GM12878 (cell line): ENCODE data around the gene RXFP4. TPM values are rescaled to one million over a fixed set of nuclear protein-coding genes. Genes with fewer than 3 reads are reported as not detected.

Source experiments
- ATAC-seq: fragments of 200-7000 bp; cut with Tn5 transposase; 3 replicates; pipeline ENCODE4 v1.9.1; 2020; ENCODE audit warnings: mild to moderate bottlenecking, moderate library complexity
- BruUV-seq: library from RNA; stranded (reverse); fragments of 400-500 nt; replicated peaks from 2 replicates; lab custom pipeline; 2021; lab: Mats Ljungman, UMichigan
- CTCF ChIA-PET: fragments of 300-600 bp; sonication (Branson Sonifier 250); formaldehyde crosslinking; extraction: SDS; loops from one replicate; lab custom pipeline; 2021; ENCODE audit warnings: inconsistent platforms; lab: Yijun Ruan, JAX
- POLR2A ChIA-PET: fragments of 350-600 bp; formaldehyde crosslinking; extraction: SDS; loops from one replicate; lab custom pipeline; 2021; ENCODE audit warnings: inconsistent platforms; lab: Charles Lee
- RAD21 ChIA-PET: fragments of 300-600 bp; sonication (Branson Sonifier 250); formaldehyde crosslinking; loops from one replicate; lab custom pipeline; 2023; ENCODE audit warnings: antibody characterized with exemption; ENCODE audit not compliant: unreplicated experiment; lab: Charles Lee
- SMC1A ChIA-PET: fragments of 300-600 bp; sonication (Branson Sonifier 250); formaldehyde crosslinking; loops from one replicate; lab custom pipeline; 2023; ENCODE audit not compliant: unreplicated experiment, uncharacterized antibody; lab: Charles Lee
- DNase-seq: peaks from one replicate; pipeline ENCODE4 v3.0.0-alpha.2; 2011; ENCODE audit warnings: low read depth, low spot score
- FAIRE-seq: peaks from 3 replicates; lab custom pipeline; 2011; peaks lifted over from hg19 to GRCh38; lab: Jason Lieb, UNC
- H2AFZ ChIP-seq: 2 replicates; pipeline ENCODE4 v1.6.0; 2011; ENCODE audit warnings: low read depth, low read length, control low read depth; ENCODE audit not compliant: control insufficient read depth
- H3K27ac ChIP-seq: 2 replicates; pipeline ENCODE4 v1.5.1; 2011; ENCODE audit warnings: control low read depth; ENCODE audit not compliant: control insufficient read depth, insufficient read depth
- H3K27me3 ChIP-seq, 2 experiments: replicated peaks in 1 of 2; 2 replicates each; pipeline versions ENCODE4 v1.6.0 to v1.6.1; 2011; ENCODE audit warnings: low read length in 1 of 2; ENCODE audit not compliant: control insufficient read depth in 2 of 2, insufficient read depth in 2 of 2
- H3K36me3 ChIP-seq, 2 experiments: 2 replicates each; pipeline ENCODE4 v1.5.1; 2011; ENCODE audit warnings: low read length in 1 of 2; ENCODE audit not compliant: control insufficient read depth in 2 of 2, insufficient read depth in 2 of 2
- H3K4me1 ChIP-seq: 2 replicates; pipeline ENCODE4 v1.6.1; 2011; ENCODE audit warnings: mild to moderate bottlenecking, low read length, moderate library complexity, mixed read lengths; ENCODE audit not compliant: control insufficient read depth, insufficient read depth
- H3K4me2 ChIP-seq: 2 replicates; pipeline ENCODE4 v1.6.0; 2011; ENCODE audit warnings: control low read depth; ENCODE audit not compliant: control insufficient read depth, insufficient read depth
- H3K4me3 ChIP-seq: fragments of 200-600 bp; sonication (generic); 2 replicates; pipeline ENCODE4 v1.5.1; 2016
- H3K79me2 ChIP-seq: 2 replicates; pipeline ENCODE4 v1.6.0; 2011; ENCODE audit warnings: low read length; ENCODE audit not compliant: control insufficient read depth, insufficient read depth
- H3K9ac ChIP-seq: 2 replicates; pipeline ENCODE4 v1.8.0; 2011; ENCODE audit warnings: low read length, control low read depth, mixed read lengths; ENCODE audit not compliant: control insufficient read depth, insufficient read depth
- H3K9me3 ChIP-seq: replicated peaks from 3 replicates; pipeline ENCODE4 v1.5.1; 2011; ENCODE audit warnings: mild to moderate bottlenecking, low read length; ENCODE audit not compliant: control insufficient read depth, insufficient read depth
- H4K20me1 ChIP-seq: 2 replicates; pipeline ENCODE4 v1.6.0; 2011; ENCODE audit not compliant: control insufficient read depth, insufficient read depth
- CEBPZ ChIP-seq: fragments of 150-350 bp; IDR thresholded peaks from 2 replicates; pipeline ENCODE4 v1.6.1; 2016; ENCODE audit warnings: low read depth, low read length
- CREB1 ChIP-seq: IDR thresholded peaks from 2 replicates; pipeline ENCODE4 v1.6.1; 2012; ENCODE audit warnings: low read depth, mild to moderate bottlenecking, inconsistent platforms
- E4F1 ChIP-seq: fragments of 450-650 bp; IDR thresholded peaks from 2 replicates; pipeline ENCODE4 v1.6.1; 2018; ENCODE audit warnings: borderline replicate concordance, mild to moderate bottlenecking; ENCODE audit not compliant: partially characterized antibody
- IRF3 ChIP-seq: fragments of 450-650 bp; IDR thresholded peaks from 2 replicates; pipeline ENCODE4 v1.6.1; 2014; ENCODE audit warnings: mild to moderate bottlenecking
- NR2F1 ChIP-seq: fragments of 450-650 bp; conservative IDR thresholded peaks from 2 replicates; pipeline ENCODE4 v1.6.1; 2017; ENCODE audit warnings: mild to moderate bottlenecking
- RBBP5 ChIP-seq: fragments of 200-600 bp; sonication (generic); conservative IDR thresholded peaks from 2 replicates; pipeline ENCODE4 v1.6.1; 2016
- SMAD5 ChIP-seq: IDR thresholded peaks from 2 replicates; pipeline ENCODE4 v1.6.1; 2016; ENCODE audit warnings: antibody characterized with exemption, low read depth
- STAT1 ChIP-seq: fragments of 450-650 bp; conservative IDR thresholded peaks from 2 replicates; pipeline ENCODE4 v1.6.1; 2014; ENCODE audit warnings: antibody characterized with exemption, mild to moderate bottlenecking
- TARDBP ChIP-seq: IDR thresholded peaks from 2 replicates; pipeline ENCODE4 v1.6.1; 2016; ENCODE audit warnings: borderline replicate concordance
- TCF7 ChIP-seq: IDR thresholded peaks from 2 replicates; pipeline ENCODE4 v1.6.1; 2014; ENCODE audit warnings: antibody characterized with exemption, borderline replicate concordance
- ZNF592 ChIP-seq: fragments of 450-650 bp; IDR thresholded peaks from 2 replicates; pipeline ENCODE4 v1.6.1; 2017; ENCODE audit warnings: mild to moderate bottlenecking, moderate library complexity
- WGBS: methylation state at CpG from one replicate; pipeline ENCODE4 v1.1.6; 2016; ENCODE audit warnings: low lambda C conversion rate; ENCODE audit not compliant: insufficient replicate concordance, insufficient coverage; ENCODE audit errors: missing lambda C conversion rate; 5-methylcytosine and 5-hydroxymethylcytosine counted together
- in situ Hi-C: fragments of 300-500 bp; cut with MboI; formaldehyde crosslinking; loops from 9 replicates; pipeline ENCODE4 v1.14.3; 2018; ENCODE audit warnings: mixed read lengths
- intact Hi-C: fragments of 100-400 bp; cut with micrococcal nuclease; formaldehyde crosslinking; loops from one replicate; pipeline ENCODE4 v1.14.2; 2022; ENCODE audit not compliant: unreplicated experiment
- polyA plus RNA-seq, 11 experiments: library from polyadenylated mRNA; depleted of rRNA in 4 of 11; unstranded in 6 of 11; stranded (reverse) in 5 of 11; fragments of >200 nt; fragmentation: Nextera tagmentation in 4 of 11; fragmentation: Illumina TruSeq in 1 of 11; extraction: Ambion mirVana in 4 of 11; extraction: Trizol in 1 of 11; gene quantifications; 1 replicate in 1 of 11; 2 replicates in 10 of 11; pipeline versions ENCODE4 v1.2.1 to v1.2.3, GENCODE V29; 2011 to 2016; ENCODE audit warnings: inconsistent platforms in 2 of 11, missing spikeins in 2 of 11, low read depth in 1 of 11
- total RNA-seq, 4 experiments: library from RNA; depleted of rRNA in 3 of 4; stranded (reverse); fragments of >200 nt in 3 of 4; fragmentation: Illumina TruSeq in 1 of 4; extraction: Trizol in 1 of 4; gene quantifications; 2 replicates each; pipeline versions ENCODE4 v1.2.1 to v1.2.3, GENCODE V29; 2013 to 2021
- TF ChIP-seq, protein P1 (sequence below): fragments of 450-650 bp; IDR thresholded peaks from 2 replicates; pipeline ENCODE4 v1.6.1; 2016; ENCODE audit warnings: mild to moderate bottlenecking

The RXFP4 gene
- total and polyA plus RNA-seq, 10 of the 15 experiments (the other 5 are each of a cell fraction or from before 2014, with no cell fraction given), result 0.10 to 0.40 (median 0.39) TPM; not detected in 7

DNA sequence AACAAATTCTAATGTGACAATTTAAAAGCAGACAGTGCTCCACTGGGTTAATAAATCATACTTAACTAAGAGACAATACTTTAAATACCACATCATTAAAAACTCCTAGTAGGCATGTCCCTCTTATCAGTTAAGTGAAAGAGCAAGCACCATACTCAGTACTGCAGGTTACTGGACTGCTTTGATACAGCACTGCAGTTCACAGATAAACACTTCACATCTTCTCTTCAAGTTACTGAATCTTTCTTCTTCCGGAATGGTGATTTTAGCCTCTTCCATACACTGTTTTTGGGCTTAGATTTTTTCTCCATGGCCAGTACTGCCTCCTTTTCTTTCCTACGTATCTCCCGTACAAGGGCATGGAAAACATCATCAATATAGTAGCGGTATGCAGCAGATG lies 41.3 kb upstream of the RXFP4 start:
- no peak overlapping the region for H3K4me2 ChIP-seq
- H4K20me1 ChIP-seq, result no peaks in the 10 kb centered on the region
- ChIA-PET POLR2A (interaction anchor here (0.7 kb wide), 1 partner anchor 117 kb away, joined by 5 read pairs; no protein-coding TSS in a partner anchor), CTCF (interaction anchor here (1.9 kb wide), 1 partner anchor 17 kb away, joined by 8 read pairs; no protein-coding TSS in a partner anchor), SMC1A (interaction anchor here (1.5 kb wide), 1 partner anchor 9 kb away, joined by 3 read pairs; no protein-coding TSS in a partner anchor), RAD21 (no interaction called here)
- H3K36me3 ChIP-seq, result peaks cover 6 to 27% of the 10 kb centered on the region in 2 experiments
- no peaks in the 10 kb centered on the region for H3K79me2 ChIP-seq
- H3K27me3 ChIP-seq, result no peaks in the 10 kb centered on the region
- H3K4me3 ChIP-seq, result no peak overlapping the region
- no peak for DNase-seq
- WGBS, result 95% methylated on average over 4 of the region's 4 CpGs
- no peak for ATAC-seq
- no peak overlapping the region for H2AFZ ChIP-seq
- intact Hi-C loops (no loop called here), in situ Hi-C loops (no loop called here)
- no peak overlapping the region for H3K27ac ChIP-seq
- no peak for FAIRE-seq
- H3K4me1 ChIP-seq, result no peaks in the 10 kb centered on the region
- BruUV-seq, result no TSS peak
- no peaks in the 10 kb centered on the region for H3K9me3 ChIP-seq
- no peak overlapping the region for H3K9ac ChIP-seq
- TF ChIP-seq STAT1 (no peak), TCF7 (no peak), CEBPZ (no peak), NR2F1 (no peak), E4F1 (no peak), CREB1 (no peak), SMAD5 (no peak), RBBP5 (no peak), ZNF592 (no peak), IRF3 (no peak), TARDBP (no peak)
- TF ChIP-seq, protein P1, sequence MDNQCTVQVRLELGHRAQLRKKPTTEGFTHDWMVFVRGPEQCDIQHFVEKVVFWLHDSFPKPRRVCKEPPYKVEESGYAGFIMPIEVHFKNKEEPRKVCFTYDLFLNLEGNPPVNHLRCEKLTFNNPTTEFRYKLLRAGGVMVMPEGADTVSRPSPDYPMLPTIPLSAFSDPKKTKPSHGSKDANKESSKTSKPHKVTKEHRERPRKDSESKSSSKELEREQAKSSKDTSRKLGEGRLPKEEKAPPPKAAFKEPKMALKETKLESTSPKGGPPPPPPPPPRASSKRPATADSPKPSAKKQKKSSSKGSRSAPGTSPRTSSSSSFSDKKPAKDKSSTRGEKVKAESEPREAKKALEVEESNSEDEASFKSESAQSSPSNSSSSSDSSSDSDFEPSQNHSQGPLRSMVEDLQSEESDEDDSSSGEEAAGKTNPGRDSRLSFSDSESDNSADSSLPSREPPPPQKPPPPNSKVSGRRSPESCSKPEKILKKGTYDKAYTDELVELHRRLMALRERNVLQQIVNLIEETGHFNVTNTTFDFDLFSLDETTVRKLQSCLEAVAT, result no peak
